ENCODE results near the gene CD44.
A peak's percentile ranks its signal among the peaks of the same experiment; 100 is the strongest.

Gene CD44

GRCh38 chr11:35192347-35192746 is 53.4 kb downstream of the CD44 start:
- H3K4me3 ChIP-seq (ENCODE audit: low read depth, low read length), result no peak overlapping the region
- DNase-seq (ENCODE audit: low read depth), result peak; percentile 56
- no peak for TF ChIP-seq CTCF (conservative IDR thresholded peaks at IDR 0.05; ENCODE audit: low read depth, low read length)

DNA sequence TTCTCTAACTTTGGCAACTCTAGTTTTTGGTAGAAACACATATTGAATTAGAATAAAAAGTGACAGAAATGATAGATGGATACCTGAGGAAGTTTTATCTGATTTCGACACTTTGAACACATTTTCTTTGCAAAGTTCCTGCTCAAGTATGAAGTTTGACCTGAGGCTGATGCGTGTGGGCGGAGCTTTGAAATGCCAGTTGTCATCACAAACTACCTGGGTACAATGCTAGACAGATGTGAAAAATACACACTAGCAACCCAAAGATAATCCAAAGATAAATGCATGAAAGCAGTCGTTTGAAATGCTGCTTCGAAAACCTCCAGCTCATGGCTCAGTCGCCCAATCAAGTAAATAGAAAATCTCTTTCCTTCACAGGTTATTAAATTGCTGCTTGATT is 54.8 kb downstream of the CD44 start:
- DNase-seq (ENCODE audit: low read depth), result no peak
- H3K4me3 ChIP-seq (ENCODE audit: low read depth, low read length), result no peak overlapping the region
- no peak for TF ChIP-seq CTCF (conservative IDR thresholded peaks at IDR 0.05; ENCODE audit: low read depth, low read length)

- DNase-seq (ENCODE audit: low read depth), result no peak
- no peak overlapping the region for H3K4me3 ChIP-seq (ENCODE audit: low read depth, low read length)
- TF ChIP-seq CTCF (conservative IDR thresholded peaks at IDR 0.05; ENCODE audit: low read depth, low read length), result no peak
These were observed 58.3 kb downstream of the CD44 start for GRCh38 chr11:35197292-35197691.

- no peak for TF ChIP-seq CTCF (conservative IDR thresholded peaks at IDR 0.05; ENCODE audit: low read depth, low read length)
- H3K4me3 ChIP-seq (ENCODE audit: low read depth, low read length), result no peak overlapping the region
- DNase-seq (ENCODE audit: low read depth), result no peak
These were observed 61.9 kb downstream of the CD44 start for GRCh38 chr11:35200811-35201341.

GRCh38 chr11:35204614-35205013 is 65.6 kb downstream of the CD44 start:
- no peak for TF ChIP-seq CTCF (conservative IDR thresholded peaks at IDR 0.05; ENCODE audit: low read depth, low read length)
- DNase-seq (ENCODE audit: low read depth), result no peak
- H3K4me3 ChIP-seq (ENCODE audit: low read depth, low read length), result no peak overlapping the region

DNA sequence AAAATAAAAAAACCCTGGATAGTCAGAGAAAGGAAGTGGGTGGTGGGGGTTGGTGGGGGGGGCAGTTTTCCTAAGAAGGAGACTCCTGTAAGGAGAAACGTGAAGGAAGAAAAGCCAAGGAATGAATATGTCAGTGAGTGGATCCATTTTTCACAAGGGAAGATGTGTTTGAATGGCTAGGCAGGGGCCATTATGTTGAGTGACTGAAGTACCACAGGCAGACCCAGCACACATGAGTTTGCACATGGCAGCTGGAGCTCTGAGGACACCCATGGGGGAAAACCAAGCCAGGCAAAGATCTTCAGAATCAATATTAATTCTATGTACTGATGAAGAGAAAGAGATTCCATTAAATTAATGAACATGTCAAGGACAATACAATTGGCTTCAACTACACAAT is 67.6 kb downstream of the CD44 start:
- no peak for TF ChIP-seq CTCF (conservative IDR thresholded peaks at IDR 0.05; ENCODE audit: low read depth, low read length)
- no peak for DNase-seq (ENCODE audit: low read depth)
- no peak overlapping the region for H3K4me3 ChIP-seq (ENCODE audit: low read depth, low read length)
